Measurements from ENCODE around the gene SLTM. TPM values are rescaled to one million over a fixed set of nuclear protein-coding genes. Genes with fewer than 3 reads are reported as not detected.

The SLTM gene
- polyA plus RNA-seq (100 and 124 TPM in 2 replicates), polyA minus RNA-seq (121 and 154 TPM in 2 replicates)

- Histone ChIP-seq H3K79me2 (replicated peaks; ENCODE audit: insufficient read depth, low read length) (peaks cover 42% of the 10 kb centered on the region), H3K9me2 (ENCODE audit: insufficient read depth, low read length) (no peaks in the 10 kb centered on the region), H3K36me3 (ENCODE audit: insufficient read depth, low read length) (no peaks in the 10 kb centered on the region), H3F3A (ENCODE audit: insufficient read depth, low read length, poor library complexity, severe bottlenecking) (peaks cover 7% of the 10 kb centered on the region), H3K9ac (ENCODE audit: low read length) (peak within 1 kb of the TSS; percentile 96), H3K9me3 (ENCODE audit: low read length) (no peaks in the 10 kb centered on the region), H3K4me2 (ENCODE audit: low read length) (peak within 1 kb of the TSS; percentile 93), H3K4me3 (ENCODE audit: low read length) (peak within 1 kb of the TSS; percentile 94), H4K20me1 (ENCODE audit: insufficient read depth) (no peaks in the 10 kb centered on the region), H3K27ac (ENCODE audit: low read length) (peak within 1 kb of the TSS; percentile 92), H2AFZ (ENCODE audit: low read depth, low read length) (peak within 1 kb of the TSS; percentile 95), H3K27me3 (ENCODE audit: insufficient read depth, low read depth, low read length) (no peaks in the 10 kb centered on the region)
- peak; percentile 91 for TF ChIP-seq REST (IDR thresholded peaks at IDR 0.05; ENCODE audit: borderline replicate concordance)
- TF ChIP-seq CTCF (IDR thresholded peaks at IDR 0.05; ENCODE audit: poor library complexity, severe bottlenecking) = peak; percentile 70
- TF ChIP-seq RAD21 (conservative IDR thresholded peaks at IDR 0.05) = peak; percentile 54
- peak; percentile 92 for TF ChIP-seq POLR2AphosphoS5 (IDR thresholded peaks at IDR 0.05)
- TF ChIP-seq EP300 (conservative IDR thresholded peaks at IDR 0.05; ENCODE audit: poor library complexity, severe bottlenecking) = peak; percentile 61
- TF ChIP-seq SMC3 (conservative IDR thresholded peaks at IDR 0.05; ENCODE audit: poor library complexity) = peak; percentile 62
- TF ChIP-seq EZH2 (IDR thresholded peaks at IDR 0.05; ENCODE audit: borderline replicate concordance, insufficient read depth, low read length, poor library complexity, severe bottlenecking) = no peak
- peak; percentile 90 for TF ChIP-seq MXI1 (conservative IDR thresholded peaks at IDR 0.05; ENCODE audit: poor library complexity, severe bottlenecking)
- peak; percentile 99 for TF ChIP-seq TAF1 (IDR thresholded peaks at IDR 0.05; ENCODE audit: low read depth)
These were observed at the start of gene SLTM for GRCh38 chr15:58933281-58934113. Gene SLTM (minus strand): TSS chr15:58933679. CDS start chr15:58933565, 114 bp downstream.

- Histone ChIP-seq H3K4me2 (ENCODE audit: low read length) (no peak overlapping the region), H3K9ac (ENCODE audit: low read length) (no peak overlapping the region), H3K79me2 (replicated peaks; ENCODE audit: insufficient read depth, low read length) (peaks cover 2% of the 10 kb centered on the region), H3K27me3 (ENCODE audit: insufficient read depth, low read depth, low read length) (no peaks in the 10 kb centered on the region), H3F3A (ENCODE audit: insufficient read depth, low read length, poor library complexity, severe bottlenecking) (no peaks in the 10 kb centered on the region), H3K27ac (ENCODE audit: low read length) (no peak overlapping the region), H2AFZ (ENCODE audit: low read depth, low read length) (no peak overlapping the region), H3K4me3 (ENCODE audit: low read length) (no peak overlapping the region), H3K36me3 (ENCODE audit: insufficient read depth, low read length) (no peaks in the 10 kb centered on the region), H3K9me2 (ENCODE audit: insufficient read depth, low read length) (no peaks in the 10 kb centered on the region), H4K20me1 (ENCODE audit: insufficient read depth) (no peaks in the 10 kb centered on the region), H3K9me3 (ENCODE audit: low read length) (no peaks in the 10 kb centered on the region)
- TF ChIP-seq RAD21 (conservative IDR thresholded peaks at IDR 0.05) = no peak
- no peak for TF ChIP-seq CTCF (IDR thresholded peaks at IDR 0.05; ENCODE audit: poor library complexity, severe bottlenecking)
- TF ChIP-seq MXI1 (conservative IDR thresholded peaks at IDR 0.05; ENCODE audit: poor library complexity, severe bottlenecking) = no peak
- TF ChIP-seq SMC3 (conservative IDR thresholded peaks at IDR 0.05; ENCODE audit: poor library complexity) = no peak
- no peak for TF ChIP-seq TAF1 (IDR thresholded peaks at IDR 0.05; ENCODE audit: low read depth)
- no peak for TF ChIP-seq POLR2AphosphoS5 (IDR thresholded peaks at IDR 0.05)
- TF ChIP-seq EZH2 (IDR thresholded peaks at IDR 0.05; ENCODE audit: borderline replicate concordance, insufficient read depth, low read length, poor library complexity, severe bottlenecking) = no peak
- no peak for TF ChIP-seq REST (IDR thresholded peaks at IDR 0.05; ENCODE audit: borderline replicate concordance)
These were observed 49.8 kb upstream of the SLTM start for GRCh38 chr15:58983261-58983660.
